GM13976 (cell line): ENCODE data around the gene KNCN.

ENCODE experiments used
- DNase-seq: peaks from one replicate; pipeline ENCODE4 v3.0.0; 2012; ENCODE audit warnings: low spot score
- CTCF ChIP-seq: IDR thresholded peaks from 2 replicates; pipeline ENCODE4 v1.5.1; 2012; ENCODE audit warnings: borderline replicate concordance, mild to moderate bottlenecking; ENCODE audit not compliant: insufficient read depth; ENCODE audit errors: extremely low read depth, missing control alignments, control extremely low read depth
- in situ Hi-C: fragments of 300-500 bp; cut with MboI; formaldehyde crosslinking; loops from one replicate; pipeline ENCODE4 v1.12.0; 2022; ENCODE audit warnings: low sequenced_read_pairs, mixed read lengths, inconsistent platforms; ENCODE audit not compliant: unreplicated experiment

Gene KNCN

GRCh38 chr1:46581681-46582455 is 30.4 kb upstream of the KNCN start:
- DNase-seq: no peak
- in situ Hi-C loops: no loop called here
- no peak for TF ChIP-seq CTCF

GRCh38 chr1:46580140-46580903 is 28.9 kb upstream of the KNCN start:
- in situ Hi-C loops: no loop called here
- no peak for TF ChIP-seq CTCF

GRCh38 chr1:46577671-46578070 is 26.2 kb upstream of the KNCN start:
- in situ Hi-C loops: no loop called here
- TF ChIP-seq CTCF: no peak
- DNase-seq: no peak

More at GRCh38 chr1:46580140-46580903, 28.9 kb upstream of the KNCN start:
- no peak for DNase-seq

GRCh38 chr1:46576596-46576995 is 25.1 kb upstream of the KNCN start:
- no peak for DNase-seq
- no peak for TF ChIP-seq CTCF
- in situ Hi-C loops: no loop called here

GRCh38 chr1:46575778-46576177 is 24.3 kb upstream of the KNCN start:
- DNase-seq: no peak
- in situ Hi-C loops: no loop called here
- no peak for TF ChIP-seq CTCF

GRCh38 chr1:46575300-46575699 is 23.9 kb upstream of the KNCN start:
- no peak for DNase-seq
- TF ChIP-seq CTCF: no peak
- in situ Hi-C loops: no loop called here
